Measurements from ENCODE around the gene PAPSS1. TPM values are rescaled to one million over a fixed set of nuclear protein-coding genes. Genes with fewer than 3 reads are reported as not detected.

PAPSS1 gene
- total and polyA plus RNA-seq, 2 experiments from 2014 or later = 25.4 to 40.6 TPM

DNA sequence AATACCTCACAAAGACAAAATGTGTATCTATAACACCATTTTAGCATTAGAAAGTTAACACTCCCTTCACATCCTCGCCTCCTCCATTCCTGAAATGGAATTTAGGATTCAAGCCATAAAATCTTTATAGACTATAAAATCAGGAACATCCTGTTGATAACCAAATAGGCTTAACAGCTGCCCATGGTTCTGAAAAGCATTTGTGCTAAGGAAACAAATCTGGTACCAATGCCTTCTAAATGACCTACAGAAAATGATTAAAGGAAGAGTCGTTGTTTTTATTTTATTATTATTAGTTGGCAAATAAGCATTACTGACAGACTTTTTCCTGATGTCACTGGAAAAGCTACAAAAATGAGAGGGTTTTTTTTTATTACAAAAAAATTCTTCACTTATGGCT lies 79.8 kb downstream of the PAPSS1 start:
- Histone ChIP-seq H3K4me3 (no peak overlapping the region), H3K27ac (no peak overlapping the region), H3K4me1 (ENCODE audit: low read depth) (no peaks in the 10 kb centered on the region), H3K9me3 (ENCODE audit: low read depth) (no peaks in the 10 kb centered on the region), H3K36me3 (no peaks in the 10 kb centered on the region), H3K27me3 (no peaks in the 10 kb centered on the region)
- TF ChIP-seq, protein P1, sequence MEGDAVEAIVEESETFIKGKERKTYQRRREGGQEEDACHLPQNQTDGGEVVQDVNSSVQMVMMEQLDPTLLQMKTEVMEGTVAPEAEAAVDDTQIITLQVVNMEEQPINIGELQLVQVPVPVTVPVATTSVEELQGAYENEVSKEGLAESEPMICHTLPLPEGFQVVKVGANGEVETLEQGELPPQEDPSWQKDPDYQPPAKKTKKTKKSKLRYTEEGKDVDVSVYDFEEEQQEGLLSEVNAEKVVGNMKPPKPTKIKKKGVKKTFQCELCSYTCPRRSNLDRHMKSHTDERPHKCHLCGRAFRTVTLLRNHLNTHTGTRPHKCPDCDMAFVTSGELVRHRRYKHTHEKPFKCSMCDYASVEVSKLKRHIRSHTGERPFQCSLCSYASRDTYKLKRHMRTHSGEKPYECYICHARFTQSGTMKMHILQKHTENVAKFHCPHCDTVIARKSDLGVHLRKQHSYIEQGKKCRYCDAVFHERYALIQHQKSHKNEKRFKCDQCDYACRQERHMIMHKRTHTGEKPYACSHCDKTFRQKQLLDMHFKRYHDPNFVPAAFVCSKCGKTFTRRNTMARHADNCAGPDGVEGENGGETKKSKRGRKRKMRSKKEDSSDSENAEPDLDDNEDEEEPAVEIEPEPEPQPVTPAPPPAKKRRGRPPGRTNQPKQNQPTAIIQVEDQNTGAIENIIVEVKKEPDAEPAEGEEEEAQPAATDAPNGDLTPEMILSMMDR (IDR thresholded peaks at IDR 0.05; ENCODE audit: low read depth, low read length) = no peak
- no peak for DNase-seq (ENCODE audit: low read depth in 1 of 2, low spot score in 1 of 2)

DNA sequence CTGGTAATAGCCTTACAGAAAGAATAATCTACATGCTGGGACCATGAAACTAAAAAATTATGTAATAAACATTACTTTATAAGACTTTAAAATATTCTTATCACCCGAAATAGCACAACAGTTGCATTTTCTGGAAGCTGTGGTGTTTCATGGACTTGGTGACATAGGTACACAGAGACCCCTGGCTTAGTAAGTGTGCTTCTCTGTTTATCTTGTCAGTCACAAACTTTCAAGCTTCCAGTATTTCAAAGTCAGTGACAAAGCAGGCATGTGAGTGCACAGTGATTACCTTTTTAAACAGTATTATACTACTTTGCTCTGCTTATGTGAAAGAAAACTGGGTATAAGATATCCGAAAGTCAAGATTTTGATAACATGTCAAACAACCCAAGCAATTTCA lies 84.3 kb downstream of the PAPSS1 start:
- Histone ChIP-seq H3K4me3 (no peak overlapping the region), H3K9me3 (ENCODE audit: low read depth) (no peaks in the 10 kb centered on the region), H3K36me3 (no peaks in the 10 kb centered on the region), H3K4me1 (ENCODE audit: low read depth) (no peaks in the 10 kb centered on the region), H3K27me3 (no peaks in the 10 kb centered on the region), H3K27ac (no peak overlapping the region)
- DNase-seq (ENCODE audit: low read depth in 1 of 2, low spot score in 1 of 2) = no peak
- TF ChIP-seq, protein P1 (IDR thresholded peaks at IDR 0.05; ENCODE audit: low read depth, low read length) = no peak

DNA sequence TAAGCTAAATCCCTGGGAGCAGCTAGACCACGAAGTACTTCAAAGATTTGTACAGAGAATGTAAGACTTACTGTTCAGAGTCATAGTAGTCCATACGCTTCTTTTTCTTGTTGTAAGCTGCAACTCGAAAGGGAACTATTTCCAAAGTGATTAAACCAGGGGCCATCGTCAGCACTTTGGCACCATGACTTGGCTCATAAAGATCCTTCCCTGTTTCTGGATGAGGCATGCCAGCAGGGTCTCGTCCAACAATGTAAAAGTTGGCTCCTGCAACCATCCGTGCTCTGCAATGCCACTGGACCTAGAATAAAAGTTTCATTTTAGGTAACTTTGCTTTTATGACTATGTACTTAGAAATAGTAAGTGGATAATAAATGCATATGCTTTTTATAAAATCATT lies 88.5 kb downstream of the PAPSS1 start:
- no peaks in the 10 kb centered on the region for H3K36me3 ChIP-seq
- no peaks in the 10 kb centered on the region for H3K9me3 ChIP-seq (ENCODE audit: low read depth)
- H3K4me1 ChIP-seq (ENCODE audit: low read depth) = no peaks in the 10 kb centered on the region
- TF ChIP-seq, protein P1 (IDR thresholded peaks at IDR 0.05; ENCODE audit: low read depth, low read length) = no peak
- DNase-seq (ENCODE audit: low read depth in 1 of 2, low spot score in 1 of 2) = no peak
- no peaks in the 10 kb centered on the region for H3K27me3 ChIP-seq
- H3K4me3 ChIP-seq = no peak overlapping the region
- H3K27ac ChIP-seq = no peak overlapping the region

DNA sequence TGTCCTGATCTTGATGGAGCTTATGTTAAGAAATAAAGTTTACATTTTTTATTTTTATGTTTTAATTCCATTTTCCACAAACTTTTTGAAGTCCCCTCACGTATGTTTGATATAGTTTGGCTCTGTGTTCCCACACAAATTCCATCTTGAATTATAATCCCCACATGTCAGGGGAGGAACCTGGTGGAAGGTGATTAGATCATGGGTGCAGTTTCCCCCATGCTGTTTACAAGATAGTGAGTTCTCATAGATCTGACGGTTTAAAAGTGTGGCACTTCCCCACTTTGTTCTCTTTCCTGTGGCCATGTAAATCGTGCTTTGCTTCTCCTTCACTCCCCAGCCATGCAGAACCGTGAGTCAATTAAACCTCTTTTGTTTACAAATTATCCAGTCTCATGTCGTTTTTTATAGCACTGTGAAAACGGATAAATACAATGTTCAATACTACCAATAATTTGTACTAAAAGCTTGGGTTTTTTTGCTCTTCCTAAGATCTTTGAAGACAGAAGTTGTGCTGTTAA lies 89.8 kb downstream of the PAPSS1 start:
- no peak for DNase-seq (ENCODE audit: low read depth in 1 of 2, low spot score in 1 of 2)
- Histone ChIP-seq H3K27me3 (no peaks in the 10 kb centered on the region), H3K4me1 (ENCODE audit: low read depth) (no peaks in the 10 kb centered on the region), H3K4me3 (no peak overlapping the region), H3K9me3 (ENCODE audit: low read depth) (no peaks in the 10 kb centered on the region), H3K27ac (no peak overlapping the region), H3K36me3 (no peaks in the 10 kb centered on the region)
- TF ChIP-seq, protein P1 (IDR thresholded peaks at IDR 0.05; ENCODE audit: low read depth, low read length) = no peak

DNA sequence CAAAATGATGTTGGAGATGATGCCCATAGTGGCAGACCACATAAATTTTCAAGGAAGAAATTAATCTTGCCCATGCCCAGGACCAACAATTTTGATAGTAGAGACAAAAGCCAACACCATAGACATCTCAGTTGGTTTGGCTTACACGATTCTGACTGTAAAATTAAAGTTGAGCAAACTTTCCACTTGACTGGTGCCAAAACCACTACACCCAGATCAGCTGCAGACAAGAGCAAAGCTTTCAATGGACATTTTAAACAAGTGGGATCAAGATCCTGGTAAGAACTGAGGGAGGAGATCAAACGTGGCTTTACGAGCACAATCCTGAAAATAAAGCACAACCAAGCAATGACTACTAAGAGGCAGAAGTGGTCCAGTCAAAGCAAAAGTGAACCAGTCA lies 90.7 kb downstream of the PAPSS1 start:
- DNase-seq (ENCODE audit: low read depth in 1 of 2, low spot score in 1 of 2) = no peak
- TF ChIP-seq, protein P1 (IDR thresholded peaks at IDR 0.05; ENCODE audit: low read depth, low read length) = no peak
- Histone ChIP-seq H3K4me3 (no peak overlapping the region), H3K4me1 (ENCODE audit: low read depth) (no peaks in the 10 kb centered on the region), H3K27ac (no peak overlapping the region), H3K9me3 (ENCODE audit: low read depth) (no peaks in the 10 kb centered on the region), H3K27me3 (no peaks in the 10 kb centered on the region), H3K36me3 (no peaks in the 10 kb centered on the region)
